GM13977 (cell line): ENCODE results near the gene PHF21B.

ENCODE experiments used
- DNase-seq: peaks from one replicate; pipeline ENCODE4 v3.0.0; 2012; ENCODE audit warnings: low spot score
- in situ Hi-C: fragments of 300-500 bp; cut with MboI; formaldehyde crosslinking; loops from one replicate; pipeline ENCODE4 v1.12.0; 2022; ENCODE audit warnings: low sequenced_read_pairs, low pct_unique_long_range_greater_than_20kb, mixed read lengths, inconsistent platforms; ENCODE audit not compliant: unreplicated experiment
- TF ChIP-seq, protein P1 (sequence below): IDR thresholded peaks from 2 replicates; pipeline ENCODE4 v1.5.1; 2012; ENCODE audit warnings: mild to moderate bottlenecking, control low read depth; ENCODE audit not compliant: insufficient read depth; ENCODE audit errors: extremely low read depth, missing control alignments

The PHF21B gene

DNA sequence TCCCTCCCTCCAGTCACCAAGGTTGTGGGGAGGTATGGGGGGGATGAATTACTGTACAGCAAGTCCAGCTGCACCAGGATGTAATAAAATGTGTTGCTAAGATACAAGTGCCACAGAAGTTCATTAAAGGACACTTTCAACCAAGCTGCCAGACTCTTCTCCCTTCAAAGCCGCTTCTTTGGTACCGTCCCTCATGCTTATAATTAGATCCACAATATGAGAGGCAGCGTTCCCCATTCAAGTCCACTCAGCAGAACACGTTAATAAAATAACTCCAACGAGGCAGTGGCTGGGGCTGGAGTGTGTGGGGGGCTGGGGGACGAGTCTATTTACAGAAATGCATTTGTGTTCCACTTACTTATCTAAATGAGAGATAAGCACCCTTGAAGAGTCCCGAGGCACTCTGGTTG lies 14.7 kb downstream of the PHF21B start:
- TF ChIP-seq, protein P1, sequence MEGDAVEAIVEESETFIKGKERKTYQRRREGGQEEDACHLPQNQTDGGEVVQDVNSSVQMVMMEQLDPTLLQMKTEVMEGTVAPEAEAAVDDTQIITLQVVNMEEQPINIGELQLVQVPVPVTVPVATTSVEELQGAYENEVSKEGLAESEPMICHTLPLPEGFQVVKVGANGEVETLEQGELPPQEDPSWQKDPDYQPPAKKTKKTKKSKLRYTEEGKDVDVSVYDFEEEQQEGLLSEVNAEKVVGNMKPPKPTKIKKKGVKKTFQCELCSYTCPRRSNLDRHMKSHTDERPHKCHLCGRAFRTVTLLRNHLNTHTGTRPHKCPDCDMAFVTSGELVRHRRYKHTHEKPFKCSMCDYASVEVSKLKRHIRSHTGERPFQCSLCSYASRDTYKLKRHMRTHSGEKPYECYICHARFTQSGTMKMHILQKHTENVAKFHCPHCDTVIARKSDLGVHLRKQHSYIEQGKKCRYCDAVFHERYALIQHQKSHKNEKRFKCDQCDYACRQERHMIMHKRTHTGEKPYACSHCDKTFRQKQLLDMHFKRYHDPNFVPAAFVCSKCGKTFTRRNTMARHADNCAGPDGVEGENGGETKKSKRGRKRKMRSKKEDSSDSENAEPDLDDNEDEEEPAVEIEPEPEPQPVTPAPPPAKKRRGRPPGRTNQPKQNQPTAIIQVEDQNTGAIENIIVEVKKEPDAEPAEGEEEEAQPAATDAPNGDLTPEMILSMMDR = no peak
- in situ Hi-C loops = no loop called here
- no peak for DNase-seq

DNA sequence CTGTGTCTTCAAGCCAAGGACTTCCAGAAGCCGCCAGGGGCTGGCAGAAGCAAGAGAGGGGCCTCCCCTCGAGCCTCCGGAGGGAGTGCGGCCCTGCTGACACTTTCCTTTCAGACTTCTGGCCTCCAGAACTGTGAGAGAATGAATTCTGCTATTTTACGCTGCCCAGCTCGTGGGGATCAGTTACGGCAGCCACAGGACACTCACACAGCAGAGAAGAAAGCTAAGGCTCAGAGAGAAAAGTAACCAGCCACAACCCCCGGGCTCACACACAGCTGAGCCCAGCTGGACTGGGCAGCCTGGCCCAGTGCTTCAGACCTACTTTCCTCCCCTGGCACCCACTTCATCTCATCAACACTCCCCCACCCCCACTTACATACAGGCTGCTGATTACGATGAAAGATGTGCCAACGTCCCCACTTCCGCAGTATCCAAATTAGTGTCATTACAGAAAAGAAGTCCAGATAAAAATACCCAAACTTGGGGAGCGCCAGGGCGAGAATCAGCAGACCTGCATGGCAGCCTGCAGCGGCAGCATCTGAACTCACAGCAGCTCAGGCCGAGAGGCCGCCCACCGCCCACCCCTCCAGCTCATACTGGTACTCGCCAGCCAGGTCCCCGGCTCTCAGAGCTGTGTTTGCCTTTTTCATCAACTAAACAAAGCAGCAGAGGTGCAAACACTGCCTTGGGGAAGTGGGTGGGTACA lies 15.3 kb downstream of the PHF21B start:
- DNase-seq = no peak
- in situ Hi-C loops = no loop called here
- TF ChIP-seq, protein P1 = no peak

DNA sequence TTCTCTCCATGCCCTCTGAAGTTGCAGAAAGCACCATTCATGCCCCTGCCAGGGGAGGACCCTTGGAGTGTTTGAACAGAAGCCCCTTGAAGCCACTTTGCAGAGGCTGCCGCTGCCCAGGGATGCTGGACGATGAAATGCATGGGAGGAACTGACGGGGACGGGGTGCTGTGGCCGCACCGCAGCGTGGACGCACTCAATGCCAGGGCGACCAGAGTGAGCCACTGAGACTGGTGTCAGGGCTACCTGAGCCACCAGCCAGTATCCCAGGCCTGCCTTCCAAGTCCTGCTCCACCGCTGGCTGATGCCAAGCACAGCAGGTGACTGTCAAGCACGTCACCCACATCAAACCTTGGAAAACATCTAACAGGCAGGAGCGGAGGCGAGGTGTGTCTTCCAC lies 17.6 kb downstream of the PHF21B start:
- TF ChIP-seq, protein P1 = no peak

DNA sequence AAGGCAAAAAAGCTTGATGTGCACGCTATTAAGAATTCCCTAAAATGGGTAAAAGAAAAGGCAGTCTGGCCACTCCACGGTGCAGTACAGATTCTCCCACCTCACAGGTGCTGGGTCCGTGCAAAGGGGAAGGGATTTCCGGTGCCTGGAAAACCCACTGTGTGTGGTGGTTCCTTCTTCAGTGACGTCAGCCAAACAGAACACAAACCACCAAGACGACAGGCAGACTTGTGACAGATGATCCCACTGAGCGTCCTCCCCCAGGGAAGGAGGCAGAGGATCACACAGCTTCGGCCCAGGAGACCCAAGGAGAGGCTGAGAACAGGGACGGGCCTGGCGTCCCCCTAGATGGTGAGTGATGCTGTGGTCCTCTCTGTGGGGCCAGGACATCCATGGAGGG lies 18.6 kb downstream of the PHF21B start:
- TF ChIP-seq, protein P1 = no peak
- DNase-seq = no peak
- in situ Hi-C loops = no loop called here

More for the DNA sequence above, 17.6 kb downstream of the PHF21B start:
- DNase-seq = no peak
- in situ Hi-C loops = no loop called here

DNA sequence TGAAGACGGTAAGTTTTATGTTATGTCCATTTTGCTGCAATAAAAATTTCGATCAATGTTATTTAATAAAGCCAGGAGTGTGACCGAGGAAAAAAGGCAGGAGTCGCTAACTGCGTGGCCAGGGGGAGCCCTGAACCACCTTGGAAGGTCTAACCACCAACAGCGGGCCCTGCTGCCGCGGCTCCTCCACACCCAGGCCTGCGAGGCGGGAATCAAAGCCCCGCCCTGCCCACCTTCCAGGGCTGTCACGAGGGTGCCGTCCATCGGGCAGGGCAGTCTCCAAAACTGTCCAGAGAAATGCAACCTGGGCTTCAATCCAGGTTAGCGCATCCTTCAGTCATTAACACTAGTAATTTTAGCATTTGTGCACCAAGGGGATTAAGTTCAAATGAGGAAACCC lies 19.0 kb downstream of the PHF21B start:
- TF ChIP-seq, protein P1 = no peak
- in situ Hi-C loops = no loop called here
- DNase-seq = no peak

DNA sequence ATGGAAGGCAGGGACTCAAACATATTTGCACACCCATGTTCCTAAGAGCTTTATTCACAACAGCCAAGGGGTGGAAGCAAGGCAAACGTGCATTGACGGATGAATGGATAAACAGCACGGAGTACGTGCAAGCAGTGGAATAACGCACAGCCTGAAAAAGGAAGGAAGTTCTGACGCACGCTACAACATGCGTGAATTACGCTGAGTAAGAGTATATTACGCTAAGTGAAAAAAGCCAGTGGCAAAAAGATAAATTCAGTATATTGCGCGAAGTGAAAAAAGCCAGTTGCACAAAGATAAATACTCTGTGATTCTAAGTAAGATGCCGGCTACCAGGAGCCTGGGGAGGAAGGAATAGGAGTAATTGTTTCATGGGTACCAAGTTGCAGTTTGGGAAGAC lies 19.5 kb downstream of the PHF21B start:
- no peak for DNase-seq
- TF ChIP-seq, protein P1 = no peak
- in situ Hi-C loops = no loop called here
